ENCODE data around the gene APOM.

GRCh38 chr6:31621991-31622390, 33.7 kb upstream of the APOM start:
- TF ChIP-seq, protein P1, sequence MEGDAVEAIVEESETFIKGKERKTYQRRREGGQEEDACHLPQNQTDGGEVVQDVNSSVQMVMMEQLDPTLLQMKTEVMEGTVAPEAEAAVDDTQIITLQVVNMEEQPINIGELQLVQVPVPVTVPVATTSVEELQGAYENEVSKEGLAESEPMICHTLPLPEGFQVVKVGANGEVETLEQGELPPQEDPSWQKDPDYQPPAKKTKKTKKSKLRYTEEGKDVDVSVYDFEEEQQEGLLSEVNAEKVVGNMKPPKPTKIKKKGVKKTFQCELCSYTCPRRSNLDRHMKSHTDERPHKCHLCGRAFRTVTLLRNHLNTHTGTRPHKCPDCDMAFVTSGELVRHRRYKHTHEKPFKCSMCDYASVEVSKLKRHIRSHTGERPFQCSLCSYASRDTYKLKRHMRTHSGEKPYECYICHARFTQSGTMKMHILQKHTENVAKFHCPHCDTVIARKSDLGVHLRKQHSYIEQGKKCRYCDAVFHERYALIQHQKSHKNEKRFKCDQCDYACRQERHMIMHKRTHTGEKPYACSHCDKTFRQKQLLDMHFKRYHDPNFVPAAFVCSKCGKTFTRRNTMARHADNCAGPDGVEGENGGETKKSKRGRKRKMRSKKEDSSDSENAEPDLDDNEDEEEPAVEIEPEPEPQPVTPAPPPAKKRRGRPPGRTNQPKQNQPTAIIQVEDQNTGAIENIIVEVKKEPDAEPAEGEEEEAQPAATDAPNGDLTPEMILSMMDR (tag by site-specific recombination; IDR thresholded peaks at IDR 0.05), result no peak
- TF ChIP-seq ZNF121 (tag by site-specific recombination; IDR thresholded peaks at IDR 0.05) (no peak), ZNF146 (tag by site-specific recombination; IDR thresholded peaks at IDR 0.05) (no peak), ZNF10 (tag by site-specific recombination; IDR thresholded peaks at IDR 0.05) (no peak), ZNF350 (tag by site-specific recombination; IDR thresholded peaks at IDR 0.05) (no peak), ZNF747 (tag by site-specific recombination; IDR thresholded peaks at IDR 0.05) (no peak), ZNF133 (tag by site-specific recombination; IDR thresholded peaks at IDR 0.05) (no peak), ZNF792 (tag by site-specific recombination; IDR thresholded peaks at IDR 0.05) (no peak)
- TF ChIP-seq, protein P2, sequence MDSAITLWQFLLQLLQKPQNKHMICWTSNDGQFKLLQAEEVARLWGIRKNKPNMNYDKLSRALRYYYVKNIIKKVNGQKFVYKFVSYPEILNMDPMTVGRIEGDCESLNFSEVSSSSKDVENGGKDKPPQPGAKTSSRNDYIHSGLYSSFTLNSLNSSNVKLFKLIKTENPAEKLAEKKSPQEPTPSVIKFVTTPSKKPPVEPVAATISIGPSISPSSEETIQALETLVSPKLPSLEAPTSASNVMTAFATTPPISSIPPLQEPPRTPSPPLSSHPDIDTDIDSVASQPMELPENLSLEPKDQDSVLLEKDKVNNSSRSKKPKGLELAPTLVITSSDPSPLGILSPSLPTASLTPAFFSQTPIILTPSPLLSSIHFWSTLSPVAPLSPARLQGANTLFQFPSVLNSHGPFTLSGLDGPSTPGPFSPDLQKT (IDR thresholded peaks at IDR 0.05; ENCODE audit: borderline replicate concordance, low read depth, low read length), result no peak

Measured in HEK293 (cell line).